Heart left ventricle (tissue), 16 donors: ENCODE measurements around the gene UNC13B. TPM values are rescaled to one million over a fixed set of nuclear protein-coding genes. Genes with fewer than 3 reads are reported as not detected.

Experiments
- ATAC-seq, 4 donors: fragments of 200-7000 bp; cut with Tn5 transposase; one replicate each; pipeline ENCODE4 v1.9.1; 2020 to 2022; ENCODE audit warnings: moderate library complexity in 4 of 4, mild to moderate bottlenecking in 3 of 4, moderate number of reproducible peaks in 1 of 4
- DNase-seq, 5 donors: peaks; one replicate each; pipeline ENCODE4 v3.0.0-alpha.2; 2020
- H3K27ac ChIP-seq, 12 donors: fragments of 200-600 bp; sonication (generic) in 4 of 12; one replicate each; pipeline versions ENCODE4 v1.5.0 to v1.8.0; 2016 to 2022; ENCODE audit warnings: mild to moderate bottlenecking in 2 of 12
- H3K27me3 ChIP-seq, 9 donors: fragments of 200-600 bp; sonication (generic) in 2 of 9; one replicate each; pipeline versions ENCODE4 v1.5.1 to v1.8.0; 2016 to 2022; ENCODE audit warnings: mild to moderate bottlenecking in 3 of 9
- H3K36me3 ChIP-seq, 9 donors: fragments of 200-600 bp; sonication (generic) in 2 of 9; one replicate each; pipeline versions ENCODE4 v1.5.0 to v1.8.0; 2018 to 2022; ENCODE audit warnings: mild to moderate bottlenecking in 2 of 9
- H3K4me1 ChIP-seq, 12 donors: fragments of 200-600 bp; sonication (generic) in 4 of 12; one replicate each; pipeline versions ENCODE4 v1.5.0 to v1.8.0; 2016 to 2022; ENCODE audit warnings: mild to moderate bottlenecking in 3 of 12
- H3K4me3 ChIP-seq, 12 donors: fragments of 200-600 bp; sonication (generic) in 4 of 12; one replicate each; pipeline versions ENCODE4 v1.5.0 to v1.8.0; 2017 to 2022; ENCODE audit warnings: mild to moderate bottlenecking in 9 of 12, moderate library complexity in 4 of 12
- H3K9me3 ChIP-seq, 12 donors: fragments of 200-600 bp; sonication (generic) in 4 of 12; one replicate each; pipeline versions ENCODE4 v1.5.0 to v1.8.0; 2016 to 2022; ENCODE audit warnings: mild to moderate bottlenecking in 1 of 12
- CTCF ChIP-seq, 12 donors: fragments of 200-600 bp; sonication (generic) in 4 of 12; IDR thresholded peaks; one replicate each; pipeline versions ENCODE4 v1.5.0 to v1.8.0; 2018 to 2022; ENCODE audit warnings: antibody characterized with exemption in 12 of 12, mild to moderate bottlenecking in 5 of 12
- POLR2A ChIP-seq, 2 donors: fragments of 450-650 bp; IDR thresholded peaks; one replicate each; pipeline ENCODE4 v1.6.1; 2017; ENCODE audit warnings: antibody characterized with exemption in 2 of 2, mild to moderate bottlenecking in 2 of 2, moderate library complexity in 2 of 2
- WGBS, 4 donors: extraction: QIAGEN DNeasy Blood & Tissue Kit in 2 of 4; methylation state at CpG; one replicate each; pipeline versions ENCODE4 v1.1.5 to v1.1.7; 2013 to 2018; 5-methylcytosine and 5-hydroxymethylcytosine counted together
- intact Hi-C, 10 donors: fragments of 100-400 bp; cut with DNase I; formaldehyde crosslinking; loops; one replicate each; pipeline versions ENCODE4 v1.11.1 to v1.14.2; 2022
- polyA plus RNA-seq, 2 donors: library from polyadenylated mRNA; stranded (reverse); fragments of 200-250 nt; gene quantifications; one replicate each; pipeline ENCODE4 v1.2.3, GENCODE V29; 2013
- total RNA-seq, 9 donors: library from RNA; depleted of rRNA in 2 of 9; stranded (reverse); fragments of >200 nt in 2 of 9; fragmentation: NEBNext Ultra II Directional in 3 of 9; extraction: Animal tissue kit (Norgen Biotek cat#: 25700) in 3 of 9; gene quantifications; one replicate each; pipeline versions ENCODE4 v1.1.0 to v1.2.4, GENCODE V29; 2016 to 2023
- donor health status: ischemic (EF 13 %, LVEDD 7.1; RV severe dilation, severe dysfunction).
- donor health status: healthy with polysubstance abuse.
- donor health status: DM: no; HTN: yes; CAD: no.
- donor health status: DM: no; HTN: no; CAD: no.
- donor health status: ischemic (EF 25% LVEDD 6.9; RV normal size, moderate dysfunction).
- donor health status: ischemic (EF 25% LVEDD 5.7; RV mildly dilated, moderate dysfunction).
- donor health status: healthy.
- donor health status: DM: yes; HTN: yes; CAD: no.
- donor health status: ischemic (EF 35%, LVEDD 5.7; RV mildly dilated, moderate dysfunction).
- donor health status: nonischemic (EF 11% LVEDD 7.7; RV severe dilation, severe dysfunction).
- donor health status: DM: yes; HTN: yes; CAD: no.
- donor health status: PGD.
- donor health status: ischemic (EF 29% LVEDD 5.4; RV normal size, mild dysfunction).
- donor health status: nonischemic (EF 23%, LVEDD 6.1; RV moderate dilation, normal function).

The UNC13B gene
- total and polyA plus RNA-seq, 11 donors = 8.1 to 30.2 (median 21.2) TPM

DNA sequence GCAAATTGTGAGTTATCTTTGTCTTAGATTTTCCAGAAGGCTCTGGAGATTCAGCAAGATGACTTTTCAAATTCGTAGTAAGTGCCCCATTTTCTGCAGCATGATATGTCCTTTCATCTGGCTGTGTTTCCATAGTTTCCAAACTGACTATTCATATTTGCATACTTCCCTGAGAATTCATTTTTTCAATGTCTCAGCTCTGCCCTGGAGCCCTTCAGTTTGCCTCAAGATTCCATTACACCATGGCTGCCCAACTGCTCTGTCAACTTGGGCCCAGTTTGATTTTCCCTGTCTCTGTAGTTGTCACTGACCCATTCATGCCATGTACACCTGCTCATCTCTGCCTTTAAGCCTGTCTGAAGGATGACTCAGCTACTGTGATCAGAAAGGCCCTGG, 233.9 kb downstream of the UNC13B start:
- WGBS, 4 donors = 87 to 92% (median 87%) methylated on average over 1 of the region's 1 CpG
- Histone ChIP-seq H3K4me1 (peaks cover 0 to 9% (median 0%) of the 10 kb centered on the region in 12 donors), H3K4me3 (no peak overlapping the region), H3K27me3 (no peaks in the 10 kb centered on the region), H3K36me3 (peaks cover 0 to 91% (median 76%) of the 10 kb centered on the region in 9 donors), H3K9me3 (no peaks in the 10 kb centered on the region), H3K27ac (no peak overlapping the region)
- TF ChIP-seq POLR2A (IDR thresholded peaks at IDR 0.05) = no peak
- no peak for TF ChIP-seq CTCF (IDR thresholded peaks at IDR 0.05)
- no peak for DNase-seq
- no peak for ATAC-seq
- intact Hi-C loops = no loop called here

DNA sequence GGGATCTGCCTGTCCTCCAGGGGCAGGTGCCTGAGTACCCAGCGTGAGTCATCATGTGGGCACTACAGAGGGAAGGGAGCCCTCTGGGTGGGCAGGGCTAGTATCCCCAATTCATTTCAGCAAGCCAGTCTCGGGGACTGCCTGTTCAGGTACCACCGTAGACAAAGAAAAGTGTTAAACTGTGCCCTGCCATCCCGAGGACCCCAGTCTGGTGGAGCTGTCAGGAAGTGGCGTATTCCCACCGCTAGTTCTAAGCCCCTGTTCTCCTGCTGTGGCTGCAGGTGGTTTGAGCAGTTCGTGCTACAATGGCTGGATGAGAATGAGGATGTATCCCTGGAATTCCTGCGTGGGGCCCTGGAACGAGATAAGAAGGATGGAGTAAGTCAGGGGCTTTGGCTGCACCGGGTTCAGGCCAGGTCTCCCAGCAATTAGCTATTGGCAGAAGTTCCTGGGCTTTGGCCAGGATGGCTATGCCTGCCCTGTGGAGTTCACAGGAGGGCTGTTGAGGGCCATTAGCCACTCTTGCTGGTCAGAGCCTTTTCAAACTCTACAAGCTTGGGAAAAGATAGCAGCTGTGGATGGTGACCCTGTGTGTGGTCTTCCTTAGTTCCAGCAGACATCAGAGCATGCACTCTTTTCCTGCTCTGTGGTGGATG, 234.9 kb downstream of the UNC13B start:
- Histone ChIP-seq H3K4me3 (no peak overlapping the region), H3K4me1 (peaks cover 0 to 9% (median 0%) of the 10 kb centered on the region in 12 donors), H3K27ac (no peak overlapping the region), H3K36me3 (peaks cover 0 to 91% (median 76%) of the 10 kb centered on the region in 9 donors), H3K9me3 (no peaks in the 10 kb centered on the region), H3K27me3 (no peaks in the 10 kb centered on the region)
- TF ChIP-seq POLR2A (IDR thresholded peaks at IDR 0.05) = no peak
- no peak for TF ChIP-seq CTCF (IDR thresholded peaks at IDR 0.05)
- peak in 1 of 5 donors; percentile 22 for DNase-seq
- WGBS, 4 donors = 71 to 73% (median 72%) methylated on average over 9 to 10 of the region's 10 CpGs
- ATAC-seq = peak in 3 of 4 donors; percentile 34 to 63 (median 54)
- intact Hi-C loops = no loop called here

GRCh38 chr9:35397216-35397698, 235.4 kb downstream of the UNC13B start:
- TF ChIP-seq CTCF (IDR thresholded peaks at IDR 0.05) = no peak
- TF ChIP-seq POLR2A (IDR thresholded peaks at IDR 0.05) = no peak
- ATAC-seq = no peak
- intact Hi-C loops = no loop called here

DNA sequence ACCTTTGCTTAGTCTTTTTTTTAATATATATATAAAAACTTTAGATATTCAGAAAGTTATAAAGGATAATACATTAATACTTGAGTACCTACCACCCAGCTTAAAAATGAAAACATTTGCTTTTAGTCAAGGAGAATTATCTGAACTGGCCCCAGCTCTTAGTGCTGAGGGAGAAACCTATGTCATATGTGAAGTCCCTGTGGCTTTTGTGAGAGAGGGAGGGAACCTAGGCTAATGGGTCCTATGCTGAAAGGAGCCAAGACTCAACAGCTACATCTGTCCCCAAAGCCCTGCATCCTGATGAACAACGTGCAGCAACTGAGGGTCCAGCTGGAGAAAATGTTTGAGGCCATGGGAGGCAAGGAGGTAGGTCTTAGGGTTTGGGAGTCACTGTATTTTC, 236.1 kb downstream of the UNC13B start:
- no peak for TF ChIP-seq POLR2A (IDR thresholded peaks at IDR 0.05)
- H3K9me3 ChIP-seq = no peaks in the 10 kb centered on the region
- no peak overlapping the region for H3K4me3 ChIP-seq
- ATAC-seq = no peak
- intact Hi-C loops = no loop called here
- DNase-seq = no peak
- peaks cover 0 to 95% (median 78%) of the 10 kb centered on the region in 9 donors for H3K36me3 ChIP-seq
- 63 to 92% (median 84%) methylated on average over 1 of the region's 1 CpG for WGBS, 4 donors
- H3K4me1 ChIP-seq = peaks cover 0 to 9% (median 0%) of the 10 kb centered on the region in 12 donors
- no peaks in the 10 kb centered on the region for H3K27me3 ChIP-seq
- no peak overlapping the region for H3K27ac ChIP-seq

More at GRCh38 chr9:35397216-35397698, 235.4 kb downstream of the UNC13B start:
- WGBS, 4 donors = 94 to 98% (median 95%) methylated on average over 3 of the region's 3 CpGs
- no peak overlapping the region for H3K27ac ChIP-seq
- peaks cover 0 to 9% (median 0%) of the 10 kb centered on the region in 12 donors for H3K4me1 ChIP-seq
- DNase-seq = no peak
- no peaks in the 10 kb centered on the region for H3K9me3 ChIP-seq
- H3K36me3 ChIP-seq = peaks cover 0 to 91% (median 76%) of the 10 kb centered on the region in 9 donors
- no peak overlapping the region for H3K4me3 ChIP-seq
- no peaks in the 10 kb centered on the region for H3K27me3 ChIP-seq
